Measurements from ENCODE around the gene KIT. TPM values are rescaled to one million over a fixed set of nuclear protein-coding genes. Genes with fewer than 3 reads are reported as not detected.
A peak's percentile ranks its signal among the peaks of the same experiment; 100 is the strongest.

Gene KIT
- polyA plus RNA-seq, 1 donor (not counting 4 experiments of a cell fraction or from before 2014, with no cell fraction given) = 0.01 TPM

GRCh38 chr4:54669831-54670230 lies 12.1 kb downstream of the KIT start:
- Histone ChIP-seq H3K9ac (ENCODE audit: control insufficient read depth, extremely low read depth, insufficient read depth, low read length) (no peak overlapping the region), H3K4me2 (ENCODE audit: control insufficient read depth, extremely low read depth, insufficient read depth, low read depth, low read length) (no peak overlapping the region), H3K27me3 (ENCODE audit: control insufficient read depth, extremely low read depth, insufficient read depth, low read length) (no peaks in the 10 kb centered on the region), H3K79me2 (ENCODE audit: control insufficient read depth, insufficient read depth, low read length) (no peaks in the 10 kb centered on the region), H2AFZ (ENCODE audit: control insufficient read depth, low read length) (no peak overlapping the region), H4K20me1 (ENCODE audit: control insufficient read depth, extremely low read depth, insufficient read depth, low read length) (no peaks in the 10 kb centered on the region), H3K4me3 (ENCODE audit: control insufficient read depth in 2 of 3, extremely low read depth in 1 of 3, insufficient read depth in 2 of 3, low read depth in 1 of 3, low read length in 3 of 3) (no peak overlapping the region), H3K36me3 (ENCODE audit: control insufficient read depth in 2 of 2, extremely low read depth in 1 of 2, insufficient read depth in 2 of 2, low read length in 2 of 2) (no peaks in the 10 kb centered on the region), H3K9me3 (ENCODE audit: control insufficient read depth, low read depth, low read length) (no peaks in the 10 kb centered on the region), H3K27ac (ENCODE audit: control insufficient read depth, insufficient read depth, low read length) (no peak overlapping the region), H3K4me1 (ENCODE audit: control insufficient read depth, extremely low read depth, insufficient read depth, low read length) (no peaks in the 10 kb centered on the region), H3K9me1 (ENCODE audit: control insufficient read depth, extremely low read depth, insufficient read depth, low read length) (no peaks in the 10 kb centered on the region)
- DNase-seq (ENCODE audit: low read depth, low spot score) (no peak), FAIRE-seq (no peak)
- dilution Hi-C loops (cut with MboI; ENCODE audit: extremely low pct_ligation_motif_present, low sequenced_read_pairs) = no loop called here
- no peak for TF ChIP-seq EZH2 (IDR thresholded peaks at IDR 0.05; ENCODE audit: low read length)
- peak; percentile 8 to 39 (median 8) for TF ChIP-seq CTCF (optimal IDR thresholded peaks at IDR 0.05 in 1 of 3, IDR thresholded peaks at IDR 0.05 in 1 of 3, conservative IDR thresholded peaks at IDR 0.05 in 1 of 3; ENCODE audit: extremely low read depth in 1 of 3, insufficient read depth in 2 of 3, low read length in 3 of 3)

GRCh38 chr4:54675721-54676461 lies 18.1 kb downstream of the KIT start:
- no peaks in the 10 kb centered on the region for H3K27me3 ChIP-seq (ENCODE audit: control insufficient read depth, extremely low read depth, insufficient read depth, low read length)
- H3K4me2 ChIP-seq (ENCODE audit: control insufficient read depth, extremely low read depth, insufficient read depth, low read depth, low read length) = no peak overlapping the region

More at GRCh38 chr4:54675721-54676461, 18.1 kb downstream of the KIT start:
- no peak for TF ChIP-seq CTCF (optimal IDR thresholded peaks at IDR 0.05 in 1 of 3, IDR thresholded peaks at IDR 0.05 in 1 of 3, conservative IDR thresholded peaks at IDR 0.05 in 1 of 3; ENCODE audit: extremely low read depth in 1 of 3, insufficient read depth in 2 of 3, low read length in 3 of 3)
- no peak for TF ChIP-seq EZH2 (IDR thresholded peaks at IDR 0.05; ENCODE audit: low read length)
- Histone ChIP-seq H4K20me1 (ENCODE audit: control insufficient read depth, extremely low read depth, insufficient read depth, low read length) (no peaks in the 10 kb centered on the region), H3K9me1 (ENCODE audit: control insufficient read depth, extremely low read depth, insufficient read depth, low read length) (no peaks in the 10 kb centered on the region), H3K4me3 (ENCODE audit: control insufficient read depth in 2 of 3, extremely low read depth in 1 of 3, insufficient read depth in 2 of 3, low read depth in 1 of 3, low read length in 3 of 3) (no peak overlapping the region), H3K36me3 (ENCODE audit: control insufficient read depth in 2 of 2, extremely low read depth in 1 of 2, insufficient read depth in 2 of 2, low read length in 2 of 2) (no peaks in the 10 kb centered on the region), H3K9me3 (ENCODE audit: control insufficient read depth, low read depth, low read length) (no peaks in the 10 kb centered on the region), H3K79me2 (ENCODE audit: control insufficient read depth, insufficient read depth, low read length) (no peaks in the 10 kb centered on the region), H2AFZ (ENCODE audit: control insufficient read depth, low read length) (no peak overlapping the region), H3K9ac (ENCODE audit: control insufficient read depth, extremely low read depth, insufficient read depth, low read length) (no peak overlapping the region), H3K27ac (ENCODE audit: control insufficient read depth, insufficient read depth, low read length) (no peak overlapping the region), H3K4me1 (ENCODE audit: control insufficient read depth, extremely low read depth, insufficient read depth, low read length) (no peaks in the 10 kb centered on the region)
- dilution Hi-C loops (cut with MboI; ENCODE audit: extremely low pct_ligation_motif_present, low sequenced_read_pairs) = no loop called here
- no peak for DNase-seq (ENCODE audit: low read depth, low spot score)
- no peak for FAIRE-seq

Data from keratinocyte (primary cell).